A673 (cell line): ENCODE data around the gene TRAPPC12.

Experiments
- EZH2 ChIP-seq: fragments of 200-600 bp; sonication (generic); IDR thresholded peaks from 2 replicates; pipeline ENCODE4 v1.6.1; 2017; ENCODE audit warnings: borderline replicate concordance, low read depth, mild to moderate bottlenecking, mixed read lengths, antibody characterized with exemption, low read length; ENCODE audit not compliant: poor library complexity, severe bottlenecking
- TF ChIP-seq, protein P1 (sequence below): fragments of 300-800, 200-600 bp; sonication (generic); conservative IDR thresholded peaks from 2 replicates; pipeline ENCODE4 v1.5.1; 2017; ENCODE audit warnings: low read depth, mild to moderate bottlenecking, antibody characterized with exemption, low read length, moderate library complexity, mixed read lengths

- TF ChIP-seq, protein P1, sequence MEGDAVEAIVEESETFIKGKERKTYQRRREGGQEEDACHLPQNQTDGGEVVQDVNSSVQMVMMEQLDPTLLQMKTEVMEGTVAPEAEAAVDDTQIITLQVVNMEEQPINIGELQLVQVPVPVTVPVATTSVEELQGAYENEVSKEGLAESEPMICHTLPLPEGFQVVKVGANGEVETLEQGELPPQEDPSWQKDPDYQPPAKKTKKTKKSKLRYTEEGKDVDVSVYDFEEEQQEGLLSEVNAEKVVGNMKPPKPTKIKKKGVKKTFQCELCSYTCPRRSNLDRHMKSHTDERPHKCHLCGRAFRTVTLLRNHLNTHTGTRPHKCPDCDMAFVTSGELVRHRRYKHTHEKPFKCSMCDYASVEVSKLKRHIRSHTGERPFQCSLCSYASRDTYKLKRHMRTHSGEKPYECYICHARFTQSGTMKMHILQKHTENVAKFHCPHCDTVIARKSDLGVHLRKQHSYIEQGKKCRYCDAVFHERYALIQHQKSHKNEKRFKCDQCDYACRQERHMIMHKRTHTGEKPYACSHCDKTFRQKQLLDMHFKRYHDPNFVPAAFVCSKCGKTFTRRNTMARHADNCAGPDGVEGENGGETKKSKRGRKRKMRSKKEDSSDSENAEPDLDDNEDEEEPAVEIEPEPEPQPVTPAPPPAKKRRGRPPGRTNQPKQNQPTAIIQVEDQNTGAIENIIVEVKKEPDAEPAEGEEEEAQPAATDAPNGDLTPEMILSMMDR = no peak
- no peak for TF ChIP-seq EZH2
Measured at GRCh38 chr2:3451169-3451568, 71.7 kb downstream of the TRAPPC12 start.
